Measurements from ENCODE around the gene RAB27A.

DNA sequence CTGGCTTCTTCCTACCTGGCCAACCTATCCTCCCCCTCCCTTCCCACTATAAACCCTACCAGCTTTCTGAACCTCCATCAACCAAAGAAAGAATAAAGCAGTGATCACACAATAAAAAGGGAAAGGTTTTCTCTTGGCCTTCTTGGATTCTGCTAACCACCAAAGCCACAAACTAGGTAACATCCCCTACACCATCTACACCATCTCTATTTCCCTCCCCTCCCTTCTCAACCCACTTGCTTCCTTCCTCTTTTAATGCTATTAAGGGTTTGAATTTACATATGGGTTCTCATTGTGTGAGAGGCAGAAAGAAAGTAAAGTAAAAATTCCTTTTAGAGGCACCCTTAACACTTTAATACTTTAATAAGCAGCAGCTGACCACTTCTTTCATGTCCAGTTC is 67.0 kb downstream of the RAB27A start:
- TF ChIP-seq CTCF (IDR thresholded peaks at IDR 0.05) (no peak), POLR2A (IDR thresholded peaks at IDR 0.05) (no peak)
